ENCODE data around the gene DOC2A. TPM values are rescaled to one million over a fixed set of nuclear protein-coding genes. Genes with fewer than 3 reads are reported as not detected.

The DOC2A gene
- total RNA-seq, 1 donor from 2014 or later = 6.9 TPM

- H3K36me3 Mint-ChIP-seq = peaks cover 28% of the 10 kb centered on the region
- DNase-seq (ENCODE audit: extremely low spot score, unreplicated experiment) = no peak
- H3K27ac Mint-ChIP-seq = no peak overlapping the region
- H3K27me3 Mint-ChIP-seq = no peaks in the 10 kb centered on the region
- TF ChIP-seq CTCF (conservative IDR thresholded peaks at IDR 0.05) = no peak
- peaks cover 19% of the 10 kb centered on the region for H3K4me1 Mint-ChIP-seq (ENCODE audit: unreplicated experiment)
- H3K4me3 Mint-ChIP-seq = no peak overlapping the region
- peaks cover 5% of the 10 kb centered on the region for H3K9me3 Mint-ChIP-seq
Measured at GRCh38 chr16:29971304-29971703, 39.5 kb downstream of the DOC2A start.

GRCh38 chr16:29968205-29968604, 42.6 kb downstream of the DOC2A start:
- no peak overlapping the region for H3K4me3 Mint-ChIP-seq
- no peak overlapping the region for H3K27ac Mint-ChIP-seq
- no peak for TF ChIP-seq CTCF (conservative IDR thresholded peaks at IDR 0.05)
- H3K9me3 Mint-ChIP-seq = peaks cover 3% of the 10 kb centered on the region
- peaks cover 6% of the 10 kb centered on the region for H3K4me1 Mint-ChIP-seq (ENCODE audit: unreplicated experiment)
- peaks cover 18% of the 10 kb centered on the region for H3K36me3 Mint-ChIP-seq
- no peaks in the 10 kb centered on the region for H3K27me3 Mint-ChIP-seq
- no peak for DNase-seq (ENCODE audit: extremely low spot score, unreplicated experiment)

- H3K27me3 Mint-ChIP-seq = no peaks in the 10 kb centered on the region
- H3K27ac Mint-ChIP-seq = peak overlapping the region; percentile 95
- DNase-seq (ENCODE audit: extremely low spot score, unreplicated experiment) = no peak
- H3K9me3 Mint-ChIP-seq = no peaks in the 10 kb centered on the region
- no peaks in the 10 kb centered on the region for H3K36me3 Mint-ChIP-seq
- H3K4me3 Mint-ChIP-seq = peak overlapping the region; percentile 94
- no peak for TF ChIP-seq CTCF (conservative IDR thresholded peaks at IDR 0.05)
- H3K4me1 Mint-ChIP-seq (ENCODE audit: unreplicated experiment) = peaks cover 11% of the 10 kb centered on the region
Measured at GRCh38 chr16:29963021-29963743, 47.6 kb downstream of the DOC2A start.

GRCh38 chr16:29962344-29962994, 48.4 kb downstream of the DOC2A start:
- no peak for DNase-seq (ENCODE audit: extremely low spot score, unreplicated experiment)
- Mint-ChIP-seq H3K4me1 (ENCODE audit: unreplicated experiment) (peaks cover 11% of the 10 kb centered on the region), H3K36me3 (no peaks in the 10 kb centered on the region), H3K27ac (peak overlapping the region; percentile 95), H3K4me3 (peak overlapping the region; percentile 94), H3K9me3 (no peaks in the 10 kb centered on the region), H3K27me3 (no peaks in the 10 kb centered on the region)
- TF ChIP-seq CTCF (conservative IDR thresholded peaks at IDR 0.05) = no peak

GRCh38 chr16:29961479-29962343, 49.1 kb downstream of the DOC2A start, which contains the start of gene TMEM219:
Gene TMEM219 (plus strand): TSS chr16:29962079. CDS start chr16:29963144, 1,065 bp downstream.
- peak; percentile 77 for TF ChIP-seq CTCF (conservative IDR thresholded peaks at IDR 0.05)
- DNase-seq (ENCODE audit: extremely low spot score, unreplicated experiment) = peak; percentile 96
- no peaks in the 10 kb centered on the region for H3K9me3 Mint-ChIP-seq
- H3K4me1 Mint-ChIP-seq (ENCODE audit: unreplicated experiment) = peaks cover 11% of the 10 kb centered on the region
- no peaks in the 10 kb centered on the region for H3K36me3 Mint-ChIP-seq
- H3K4me3 Mint-ChIP-seq = peak within 1 kb of the TSS; percentile 94
- no peaks in the 10 kb centered on the region for H3K27me3 Mint-ChIP-seq
- peak within 1 kb of the TSS; percentile 95 for H3K27ac Mint-ChIP-seq

Data from type B pancreatic cell (in vitro differentiated cells).